DMS79 (cell line): ENCODE measurements around the gene LTO1.

ENCODE experiments used
- DNase-seq: peaks from one replicate; lab custom pipeline; 2025; lab: John Stamatoyannopoulos, UW

Gene LTO1, protein sequence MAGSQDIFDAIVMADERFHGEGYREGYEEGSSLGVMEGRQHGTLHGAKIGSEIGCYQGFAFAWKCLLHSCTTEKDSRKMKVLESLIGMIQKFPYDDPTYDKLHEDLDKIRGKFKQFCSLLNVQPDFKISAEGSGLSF

DNA sequence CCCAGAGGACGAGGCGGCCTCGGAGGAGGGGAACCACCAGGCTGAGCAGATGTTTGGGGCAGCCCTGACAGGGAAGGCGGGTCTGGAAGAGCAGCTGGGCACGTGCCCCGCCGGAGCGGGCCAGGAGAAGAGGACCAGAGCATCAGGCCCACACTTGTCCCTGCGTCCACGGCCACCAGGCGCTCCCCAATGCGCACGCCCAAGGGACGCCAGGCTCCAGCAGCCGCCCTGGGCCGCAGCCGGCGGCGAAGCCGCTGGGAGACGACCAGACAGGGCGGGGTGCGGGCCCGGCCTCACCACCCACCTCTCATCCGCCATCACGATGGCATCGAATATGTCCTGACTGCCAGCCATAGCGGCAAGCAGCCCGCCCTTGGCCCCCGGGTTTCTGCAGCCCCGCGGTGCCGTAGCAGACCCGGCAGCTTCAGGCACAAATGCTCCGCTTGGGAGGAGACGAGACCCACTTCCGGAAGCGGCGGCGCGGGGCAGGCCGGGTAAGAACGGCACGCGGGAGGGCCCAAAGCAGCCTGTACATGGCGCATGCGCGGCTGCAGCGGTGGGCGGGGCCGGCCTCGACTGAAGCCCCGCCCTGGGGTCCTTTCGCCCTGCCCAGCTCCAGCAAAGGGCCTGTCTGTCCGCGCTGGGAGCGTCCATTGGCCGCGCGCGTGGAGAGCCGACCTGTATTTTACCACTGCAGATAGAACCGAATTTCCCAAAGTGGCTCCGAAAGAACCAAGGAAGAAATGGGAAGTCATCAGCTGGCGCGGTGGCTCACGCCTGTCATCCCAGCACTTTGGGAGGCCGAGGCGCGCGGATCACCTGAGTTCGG, at the start of gene LTO1:
TSS of gene LTO1 (minus strand) at position 468 of the 829 bp plus-strand sequence. CDS start at position 354, 114 bp downstream.
- DNase-seq, result peak; percentile 85

DNA sequence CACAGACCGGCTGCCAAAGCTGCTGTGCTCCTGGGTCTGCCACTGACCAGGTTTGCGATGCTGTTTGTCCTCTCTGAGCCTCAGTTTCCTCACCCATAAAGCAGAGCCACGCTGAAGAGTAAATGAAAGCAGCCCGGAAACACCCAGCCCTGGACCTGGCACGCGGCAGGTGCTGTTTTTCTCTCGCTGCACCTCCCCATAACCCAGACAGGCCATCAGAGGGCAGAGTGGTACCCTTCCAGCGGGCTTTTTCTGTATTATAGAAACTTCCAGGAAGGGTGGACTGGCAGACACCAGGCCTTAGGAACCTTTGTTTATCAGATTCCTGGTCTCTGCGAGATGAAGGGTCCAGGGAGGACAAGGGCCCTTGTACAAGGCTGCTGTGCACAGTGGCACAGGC, 46.6 kb upstream of the LTO1 start:
- DNase-seq, result no peak

DNA sequence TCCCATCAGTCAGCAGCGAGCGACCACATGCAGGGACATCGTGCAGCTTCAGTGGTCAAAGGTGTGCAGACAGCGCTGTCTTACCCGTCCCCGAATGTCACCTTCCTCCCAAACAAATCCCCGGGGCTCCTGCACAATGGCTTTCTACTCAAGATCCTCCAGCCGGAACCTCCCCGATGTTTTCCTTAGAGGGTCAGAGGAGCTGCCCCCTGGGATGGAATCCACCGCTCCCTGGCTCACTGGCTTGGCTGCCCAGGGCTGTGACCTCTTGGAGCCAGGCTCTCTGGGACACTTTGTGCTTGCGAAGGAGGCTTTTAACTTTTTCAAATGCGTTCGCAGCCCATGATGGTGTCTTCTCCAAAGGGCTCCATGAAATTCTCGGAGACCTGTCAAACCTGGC, 46.0 kb upstream of the LTO1 start:
- no peak for DNase-seq

DNA sequence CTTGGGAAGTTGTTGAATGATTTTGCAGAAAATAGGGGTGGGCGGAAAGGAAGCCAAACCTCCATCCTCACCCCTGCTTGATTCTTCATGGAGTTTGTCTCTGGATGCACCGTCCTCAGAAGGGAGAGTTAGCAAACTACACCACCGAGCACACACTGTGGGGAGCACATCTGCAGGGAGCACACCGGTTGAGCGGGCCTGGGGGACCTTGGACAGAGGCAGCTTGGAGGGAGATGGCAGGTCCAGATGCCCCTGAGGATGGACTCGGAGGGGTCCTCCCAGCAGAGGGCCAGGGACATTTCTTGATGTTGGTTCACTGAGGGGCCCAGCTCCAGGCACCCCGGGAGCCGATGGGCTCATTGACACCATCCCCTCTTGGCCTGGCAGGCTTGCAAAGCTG, 43.8 kb upstream of the LTO1 start:
- DNase-seq, result no peak

DNA sequence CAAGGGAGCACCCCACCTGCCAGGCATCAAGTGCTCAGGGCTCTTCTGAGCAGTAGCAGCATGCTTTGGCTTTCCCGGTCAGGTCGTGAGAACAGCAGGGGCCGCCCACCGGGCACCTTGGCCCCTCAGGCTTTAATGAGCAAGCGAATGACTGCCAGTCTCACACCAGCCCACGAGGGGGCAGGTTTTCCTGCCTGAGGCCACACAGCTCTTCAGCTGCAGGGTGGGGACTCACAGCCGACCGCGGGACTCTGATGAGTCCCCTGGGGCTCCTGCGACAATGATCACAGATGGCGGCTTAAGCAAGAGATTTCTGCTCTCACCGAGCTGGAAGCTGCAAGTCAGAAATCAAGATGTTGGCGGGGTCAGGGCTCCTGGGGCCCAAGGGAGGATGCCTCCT, 43.0 kb upstream of the LTO1 start:
- DNase-seq, result peak; percentile 50

DNA sequence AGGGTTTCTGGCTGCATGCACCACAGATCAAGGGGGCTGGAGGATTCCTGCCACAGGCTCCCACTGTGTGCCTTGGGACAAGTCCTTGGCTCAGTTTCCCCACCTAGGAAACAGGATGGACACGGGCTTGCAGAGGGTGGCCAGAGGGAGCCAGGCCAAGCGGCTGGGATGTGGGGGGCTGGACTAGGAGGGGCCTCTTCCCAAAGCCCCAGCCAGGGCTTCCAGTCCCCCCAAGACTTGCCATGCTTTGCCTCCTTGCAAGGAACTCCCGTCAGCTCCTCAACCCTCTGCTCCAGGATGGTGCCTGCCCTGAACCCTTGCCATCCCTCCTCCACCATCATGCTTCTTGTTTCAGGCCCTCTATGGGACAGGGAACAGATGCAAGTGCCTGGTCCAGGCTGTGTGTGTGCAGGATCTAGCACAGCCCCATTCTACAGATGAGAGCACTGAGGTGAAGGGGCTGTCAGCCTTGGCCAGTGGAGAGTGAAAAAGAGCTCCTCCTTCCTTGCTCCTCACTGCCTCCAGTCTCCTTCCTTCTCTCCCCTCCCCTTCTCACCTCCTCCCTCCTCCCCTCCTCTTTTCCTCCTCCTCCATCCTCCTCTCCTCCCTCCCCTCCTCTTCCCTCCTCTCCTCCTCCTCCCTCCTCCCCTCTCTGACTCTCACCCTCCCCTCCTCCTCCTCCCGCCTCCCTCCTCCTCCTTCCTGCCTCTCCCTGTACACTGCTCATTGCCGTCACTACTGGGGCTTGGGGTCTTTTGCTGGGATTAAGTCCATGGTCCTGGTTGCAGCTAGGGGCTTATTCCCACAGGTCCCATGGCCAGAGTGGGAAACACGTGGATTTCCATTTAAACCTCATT, 42.0 kb upstream of the LTO1 start:
- DNase-seq, result no peak

DNA sequence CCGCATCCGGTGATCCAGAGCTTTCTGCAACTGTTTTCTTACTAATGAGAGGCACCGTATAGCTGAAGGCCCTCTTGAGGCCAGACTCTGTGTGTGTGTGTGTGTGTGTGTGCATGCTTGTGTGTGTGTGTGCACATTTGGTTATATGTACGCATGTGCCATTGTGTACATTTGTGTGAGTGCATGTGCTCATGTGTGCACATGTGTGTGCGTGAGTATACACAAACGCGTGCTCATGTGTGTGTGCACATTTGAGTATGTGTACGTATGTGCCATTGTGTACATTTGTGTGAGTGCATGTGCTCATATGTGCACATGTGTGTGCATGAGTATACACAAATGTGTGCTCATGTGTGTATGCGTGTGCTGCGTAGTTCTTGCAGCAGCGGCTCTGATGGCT, 40.9 kb upstream of the LTO1 start:
- no peak for DNase-seq

DNA sequence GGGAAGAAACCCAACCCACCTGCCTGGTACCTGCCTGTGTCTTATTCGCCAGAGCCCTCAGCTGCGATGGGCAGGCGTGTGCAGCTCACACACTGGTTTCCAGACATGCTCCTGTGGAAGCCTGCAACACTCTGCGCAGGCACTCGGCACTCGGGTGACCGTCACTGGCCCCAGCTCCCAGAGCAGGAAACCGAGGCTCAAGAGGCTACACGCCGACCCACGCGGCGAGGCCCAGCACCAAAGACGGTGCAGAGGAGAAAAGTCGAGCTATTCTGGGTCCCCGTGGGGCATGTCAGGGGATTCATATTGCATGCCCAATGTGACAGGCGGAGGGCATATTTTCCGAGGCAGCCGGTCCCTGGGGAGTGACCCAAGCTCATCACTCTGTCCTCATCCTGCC, 40.3 kb upstream of the LTO1 start:
- no peak for DNase-seq

DNA sequence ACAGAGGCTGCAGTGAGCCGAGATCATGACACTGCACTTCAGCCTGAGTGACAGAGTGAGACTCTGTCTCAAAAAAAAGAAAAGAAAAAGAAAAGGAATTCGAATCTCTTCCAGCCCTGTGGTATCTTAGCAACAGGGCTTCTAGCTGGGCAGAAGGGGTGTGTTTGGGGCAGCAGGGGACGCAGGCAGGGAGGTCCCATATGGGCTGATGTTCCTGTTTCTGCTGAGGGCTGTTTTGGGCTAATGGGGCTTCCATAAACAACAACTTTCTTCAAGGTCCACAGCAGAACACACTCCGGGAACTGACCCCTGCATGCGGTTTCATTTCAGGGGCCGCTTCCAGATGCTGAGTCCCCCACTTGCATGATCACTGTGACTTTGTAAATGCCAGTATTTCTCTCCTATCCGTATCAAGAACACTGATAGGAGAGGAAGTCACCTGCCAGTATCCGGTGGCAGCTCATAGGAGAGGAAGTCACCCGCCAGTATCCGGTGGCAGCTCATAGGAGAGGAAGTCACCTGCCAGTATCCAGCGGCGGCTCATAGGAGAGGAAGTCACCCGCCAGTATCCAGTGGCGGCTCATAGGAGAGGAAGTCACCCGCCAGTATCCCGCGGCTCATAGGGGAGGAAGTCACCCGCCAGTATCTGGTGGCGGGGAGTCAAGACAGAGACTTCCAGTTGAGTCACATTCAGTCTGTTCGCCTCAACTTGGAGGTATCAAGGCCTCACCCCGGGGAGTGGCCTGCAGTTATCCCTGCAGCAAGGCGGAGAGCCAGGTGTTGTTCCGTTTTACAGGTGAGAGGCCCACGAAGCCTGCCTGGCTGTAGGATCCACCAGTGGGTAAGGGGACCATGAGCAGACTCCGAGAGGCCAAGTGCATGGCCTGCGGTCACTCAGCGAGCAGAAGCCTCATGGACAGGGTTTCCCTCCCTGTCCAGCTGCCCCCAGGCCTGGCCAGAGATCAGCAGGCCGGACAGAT, 37.0 kb upstream of the LTO1 start:
- DNase-seq, result no peak

DNA sequence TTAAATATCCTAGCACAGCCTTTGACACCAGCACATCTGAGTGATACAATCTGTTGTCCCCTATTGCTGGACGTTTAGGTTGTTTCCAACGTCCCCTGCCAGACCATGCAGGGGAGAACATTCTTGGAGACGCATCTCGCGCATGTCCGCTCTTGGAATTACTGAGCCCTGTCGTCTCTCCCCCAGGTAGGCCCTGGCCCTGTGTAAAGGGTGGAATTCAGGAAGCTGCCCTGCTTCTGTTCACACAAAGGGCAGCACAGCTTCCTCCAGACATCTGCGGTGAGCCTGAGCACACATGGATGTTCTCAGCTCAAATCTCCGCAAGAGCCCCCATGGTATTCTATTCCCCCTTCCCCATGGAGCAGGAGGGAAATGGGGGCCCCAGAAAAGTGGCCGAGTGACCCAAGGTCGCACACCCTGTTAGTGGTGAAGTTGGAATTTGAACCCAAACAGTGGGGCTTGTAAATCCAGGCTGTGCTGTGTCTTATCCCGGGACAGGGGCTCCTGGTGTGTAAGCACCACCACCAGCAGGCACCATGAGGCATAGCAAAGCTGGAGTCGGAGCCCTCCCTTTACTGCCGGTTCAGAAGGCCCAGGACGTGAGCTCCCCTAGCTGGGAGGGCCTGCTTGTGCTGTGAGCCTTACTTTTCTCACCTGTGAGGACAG, 33.7 kb upstream of the LTO1 start:
- no peak for DNase-seq

DNA sequence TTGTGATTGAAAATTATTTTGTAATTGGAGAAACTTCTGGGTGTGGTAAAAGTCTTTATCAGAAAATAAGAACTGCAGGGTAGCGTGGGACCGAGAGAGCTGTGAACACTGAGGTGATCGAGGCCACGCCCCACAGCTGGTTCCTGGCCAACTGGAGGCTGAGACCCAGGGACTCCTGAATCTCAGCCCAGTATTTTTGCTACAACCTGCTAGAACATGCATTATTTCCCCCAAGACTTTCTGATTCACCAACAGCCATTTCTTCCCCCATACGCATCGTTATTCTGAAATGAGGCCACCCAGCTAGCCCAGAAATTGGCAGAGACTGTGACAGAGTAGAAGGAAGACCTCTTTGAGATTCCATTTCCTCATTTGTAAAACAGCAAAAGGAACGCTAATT, 32.0 kb upstream of the LTO1 start:
- DNase-seq, result no peak

DNA sequence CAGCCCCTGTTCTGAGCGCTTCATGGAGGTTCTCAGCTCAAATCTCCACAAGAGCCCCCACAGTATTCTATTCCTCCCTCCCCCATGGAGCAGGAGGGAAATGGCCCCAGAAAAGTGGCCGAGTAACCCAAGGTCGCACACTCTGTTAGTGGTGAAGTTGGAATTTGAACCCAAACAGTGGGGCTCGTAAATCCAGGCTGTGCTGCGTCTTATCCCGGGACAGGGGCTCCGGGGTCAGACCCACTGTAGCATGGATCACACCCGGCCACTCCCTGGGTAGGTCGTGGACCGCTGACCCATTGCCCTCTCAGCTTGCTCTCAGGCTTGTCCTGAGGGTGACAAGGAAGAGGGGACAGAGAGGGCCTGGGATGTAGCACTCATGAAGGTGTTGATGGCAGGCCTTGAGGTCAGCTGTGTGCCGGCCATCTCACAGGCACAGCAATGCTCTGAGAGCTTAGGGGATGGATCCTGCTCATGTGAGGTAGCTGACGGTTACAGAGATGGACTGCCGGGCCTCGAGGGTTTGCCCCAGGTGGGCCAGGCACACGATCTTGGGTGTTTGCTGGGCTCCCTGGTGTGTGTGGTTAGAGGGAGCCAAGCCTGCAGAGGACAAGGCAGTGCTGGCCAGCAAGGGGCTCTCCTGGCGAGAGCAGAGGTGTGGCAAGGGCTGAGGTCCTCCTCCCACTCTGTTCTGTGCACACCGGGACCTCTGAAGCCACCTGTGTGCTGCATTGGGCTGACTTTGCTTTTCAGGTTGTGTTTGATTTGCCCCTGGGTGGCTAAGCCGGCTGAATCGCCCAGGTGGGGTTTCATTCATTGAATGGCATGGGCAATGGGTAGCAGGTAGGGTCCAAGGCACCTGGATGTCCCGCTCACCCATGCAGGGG, 31.0 kb upstream of the LTO1 start:
- no peak for DNase-seq

DNA sequence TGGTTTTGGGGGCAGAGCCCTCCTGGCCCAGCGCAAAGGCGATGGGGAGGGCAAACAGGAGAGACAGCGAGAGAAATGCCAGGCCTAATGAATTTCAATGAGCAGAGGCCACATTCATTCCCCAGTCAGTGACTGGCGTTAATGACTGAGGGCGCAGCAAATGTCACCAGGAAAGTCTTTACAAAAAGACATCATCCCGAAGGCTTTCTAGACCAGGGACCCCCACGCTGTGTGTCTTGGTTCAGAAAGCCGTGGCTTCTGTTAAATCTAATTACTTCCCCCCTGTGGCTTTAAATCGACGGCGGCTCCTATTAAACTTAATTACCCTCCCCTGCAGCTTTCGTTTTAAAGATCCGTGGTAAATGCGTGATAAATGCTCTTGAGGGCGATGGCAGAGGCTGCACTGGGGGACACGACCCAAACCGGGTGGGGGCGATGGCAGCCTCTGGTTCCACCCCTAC, 30.2 kb upstream of the LTO1 start:
- no peak for DNase-seq

DNA sequence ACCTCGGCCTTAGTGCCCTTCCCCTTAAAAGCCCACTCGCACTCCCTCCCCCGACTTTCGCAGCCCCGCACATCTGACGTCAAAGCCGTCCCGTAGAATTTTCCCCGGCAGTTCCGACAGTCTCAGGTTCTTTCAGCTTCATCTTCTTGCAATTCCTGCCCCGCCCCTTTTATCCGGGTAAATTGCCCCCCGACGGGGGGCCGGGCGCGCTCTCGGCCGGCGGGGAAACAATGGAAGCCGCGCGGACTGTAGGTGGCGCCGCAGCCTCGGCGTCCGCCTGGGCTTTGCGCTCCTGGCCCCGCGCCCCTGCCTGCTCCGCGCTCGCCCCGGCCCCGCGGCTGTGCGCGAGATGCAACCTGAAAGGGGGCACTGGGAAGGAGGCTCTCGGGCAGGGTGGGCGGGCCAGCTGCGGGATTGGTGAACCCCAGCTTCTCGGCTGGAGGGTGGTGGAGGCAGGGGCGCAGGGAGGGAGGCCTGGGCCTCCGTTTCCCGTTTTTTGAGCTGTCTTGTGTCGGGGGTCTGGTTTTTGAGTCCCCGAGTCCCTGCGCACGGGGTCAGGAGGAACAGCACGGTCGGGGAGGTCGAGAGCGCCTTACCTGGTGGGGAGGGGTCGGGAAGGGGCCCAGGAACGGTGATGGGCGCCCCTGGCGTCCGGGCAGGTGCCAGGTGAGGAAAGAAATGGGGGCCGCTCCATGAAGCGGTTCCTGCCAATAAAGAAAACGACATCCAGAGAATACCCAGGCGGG, 29.5 kb upstream of the LTO1 start:
- peak; percentile 11 for DNase-seq

DNA sequence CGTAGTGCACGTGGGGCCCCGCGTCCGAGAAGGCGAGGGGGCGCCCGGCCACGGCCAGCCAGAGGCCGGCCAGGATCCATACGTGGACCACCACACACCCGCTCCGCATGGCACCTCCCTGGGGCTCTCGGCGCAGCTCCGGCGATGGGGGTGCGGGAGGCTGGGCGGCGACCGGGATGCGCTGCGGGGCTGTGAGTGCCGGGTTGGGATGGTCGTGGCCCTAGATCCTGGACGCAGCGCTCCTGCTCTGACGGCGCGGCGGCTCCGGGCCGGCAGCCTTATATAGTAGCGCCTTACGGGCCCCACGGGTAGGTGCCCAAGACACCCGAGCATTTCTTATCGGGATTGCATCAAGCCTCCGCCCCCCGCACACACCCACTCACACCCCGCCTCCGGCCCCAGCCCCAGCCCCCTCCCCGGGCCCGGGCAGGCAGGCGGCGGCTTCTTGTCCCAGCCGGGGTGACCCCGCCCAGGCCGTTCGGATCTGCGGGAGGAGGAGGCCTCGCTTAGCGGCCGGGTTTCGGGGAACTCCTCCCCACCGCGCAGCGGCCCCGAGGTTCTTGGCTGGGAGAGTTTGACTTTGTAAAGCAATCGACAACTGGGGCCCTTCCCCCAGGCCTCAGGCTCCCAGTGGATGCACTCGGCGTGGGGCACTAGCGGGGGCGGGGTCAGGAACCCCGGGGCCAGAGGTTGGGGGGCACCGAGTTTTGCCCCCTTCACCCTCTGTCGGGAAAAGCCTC, 28.8 kb upstream of the LTO1 start, which contains the start of gene FGF19:
TSS of gene FGF19 (minus strand) at position 255 of the 740 bp plus-strand sequence. CDS start at position 109, 146 bp downstream.
- no peak for DNase-seq

DNA sequence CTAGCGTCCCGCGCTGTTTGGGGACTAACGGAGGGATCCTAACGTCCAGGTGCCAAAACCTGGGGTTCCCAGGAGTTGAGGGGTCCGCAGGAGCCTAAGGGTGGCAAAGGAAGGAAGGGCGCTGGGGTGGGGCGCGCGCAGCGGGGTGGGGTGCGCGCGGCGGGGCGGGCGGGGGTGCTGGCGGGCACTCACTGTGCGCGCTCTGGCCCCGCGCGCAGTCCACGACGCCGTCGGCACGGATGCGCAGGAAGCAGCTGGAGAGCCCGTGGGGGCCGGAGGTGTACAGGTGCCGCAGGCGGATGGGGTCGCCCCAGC, 28.3 kb upstream of the LTO1 start:
- no peak for DNase-seq

DNA sequence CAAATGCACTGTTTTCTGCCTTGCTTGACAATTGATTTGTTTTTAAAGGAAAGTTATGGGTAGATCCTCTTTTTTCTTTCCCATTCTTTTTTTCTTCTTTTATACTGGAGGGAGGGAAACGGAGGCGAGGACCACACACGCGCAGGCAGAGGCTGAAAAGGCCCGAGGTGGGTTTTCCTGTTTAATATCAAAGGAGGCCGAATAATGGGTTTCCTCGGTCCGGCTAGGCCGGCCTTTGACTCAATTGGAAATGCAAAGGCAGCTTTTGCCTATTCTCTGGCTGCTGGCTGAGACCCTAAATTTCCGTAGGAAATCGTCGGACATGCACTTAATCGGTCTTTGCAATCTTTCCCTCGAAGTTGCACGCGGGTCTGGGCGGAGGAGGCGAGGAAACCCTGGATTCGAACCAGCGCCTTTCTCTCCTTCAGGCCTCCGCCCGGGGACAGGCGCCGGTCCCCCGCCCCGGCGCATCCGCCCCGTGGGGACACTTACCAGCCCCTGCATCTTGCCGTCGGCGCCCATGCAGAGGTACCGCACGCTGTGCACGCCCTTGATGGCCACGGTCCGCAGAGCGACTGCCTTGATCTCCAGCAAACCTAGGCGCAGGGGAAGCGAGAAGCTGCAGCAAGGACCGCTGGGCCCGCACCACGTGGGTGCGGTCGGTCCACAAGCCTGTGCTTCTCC, 27.8 kb upstream of the LTO1 start:
- DNase-seq, result no peak

DNA sequence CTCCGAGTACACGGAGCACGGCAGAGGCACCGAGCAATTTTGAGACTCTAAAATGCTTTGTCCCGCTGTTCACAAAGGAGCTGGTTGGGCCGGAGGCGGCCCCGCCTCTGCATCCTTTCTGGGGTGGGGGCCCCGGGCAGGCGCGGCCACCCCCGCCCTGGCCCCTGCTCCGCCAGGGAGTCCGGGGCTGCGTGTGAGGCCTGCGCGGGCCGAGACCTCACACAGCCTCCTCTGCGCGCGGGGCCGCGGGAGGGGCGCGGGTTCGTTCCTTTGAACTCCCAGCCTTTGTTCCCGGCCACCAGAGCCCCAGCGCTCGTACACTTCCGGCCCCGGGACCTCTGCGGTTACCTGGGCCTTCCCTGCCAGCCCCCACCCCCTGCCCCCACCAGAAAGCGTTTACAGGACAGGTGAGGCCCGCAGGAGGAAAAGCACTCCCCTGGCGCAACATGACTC, 27.1 kb upstream of the LTO1 start:
- no peak for DNase-seq
